CD4-positive, alpha-beta T cell treated with Interleukin-4 for 4 hours (primary cell): ENCODE data around the gene PHLPP1.
"Not testable (repeated sequence)": the region's sequence is repeated elsewhere in the genome, so short reads cannot be mapped to it uniquely, and the experiment has no call there.

Experiments used
- DNase-seq: peaks from one replicate; pipeline ENCODE4 v3.0.0-alpha.2; 2020

PHLPP1 gene

GRCh38 chr18:62776024-62776570, 60.8 kb downstream of the PHLPP1 start:
- no peak for DNase-seq

GRCh38 chr18:62777814-62778213, 62.5 kb downstream of the PHLPP1 start:
- no peak for DNase-seq

GRCh38 chr18:62778976-62779869, 63.9 kb downstream of the PHLPP1 start:
- no peak for DNase-seq

GRCh38 chr18:62781262-62781661, 65.9 kb downstream of the PHLPP1 start:
- DNase-seq, result no peak

GRCh38 chr18:62781893-62782292, 66.6 kb downstream of the PHLPP1 start:
- no peak for DNase-seq

GRCh38 chr18:62784338-62784965, 69.1 kb downstream of the PHLPP1 start:
- peak; percentile 13 for DNase-seq

GRCh38 chr18:62784966-62785413, 69.6 kb downstream of the PHLPP1 start:
- DNase-seq, result no peak

- no peak for DNase-seq
Observed at GRCh38 chr18:62786689-62787088, 71.3 kb downstream of the PHLPP1 start.

- DNase-seq, result no peak
Observed at GRCh38 chr18:62788111-62788510, 72.8 kb downstream of the PHLPP1 start.

GRCh38 chr18:62788876-62789275, 73.5 kb downstream of the PHLPP1 start:
- no peak for DNase-seq

GRCh38 chr18:62790871-62791772, 75.8 kb downstream of the PHLPP1 start:
- DNase-seq, result no peak

GRCh38 chr18:62792016-62792415, 76.7 kb downstream of the PHLPP1 start:
- DNase-seq, result no peak

- no peak for DNase-seq
Observed at GRCh38 chr18:62795813-62796212, 80.5 kb downstream of the PHLPP1 start.

- DNase-seq, result no peak
Observed at GRCh38 chr18:62796216-62796621, 80.9 kb downstream of the PHLPP1 start.

- no peak for DNase-seq
Observed at GRCh38 chr18:62797329-62797728, 82.0 kb downstream of the PHLPP1 start.

GRCh38 chr18:62799977-62800376, 84.6 kb downstream of the PHLPP1 start:
- no peak for DNase-seq

GRCh38 chr18:62802523-62802922, 87.2 kb downstream of the PHLPP1 start:
- DNase-seq, result no peak

- no peak for DNase-seq
Observed at GRCh38 chr18:62807396-62807795, 92.1 kb downstream of the PHLPP1 start.

- no peak for DNase-seq
Observed at GRCh38 chr18:62808123-62808522, 92.8 kb downstream of the PHLPP1 start.

GRCh38 chr18:62809445-62809844, 94.1 kb downstream of the PHLPP1 start:
- DNase-seq, result not testable (repeated sequence)

GRCh38 chr18:62809900-62810299, 94.6 kb downstream of the PHLPP1 start:
- no peak for DNase-seq

- no peak for DNase-seq
Observed at GRCh38 chr18:62810682-62811081, 95.3 kb downstream of the PHLPP1 start.

- DNase-seq, result no peak
Observed at GRCh38 chr18:62811674-62812073, 96.3 kb downstream of the PHLPP1 start.
